NT2/D1 (cell line): ENCODE measurements around the gene PPFIBP1.

Source experiments
- YY1 ChIP-seq: IDR thresholded peaks from 2 replicates; pipeline ENCODE4 v1.6.1; 2011; ENCODE audit not compliant: insufficient read length, insufficient read depth
- ZNF274 ChIP-seq: IDR thresholded peaks from 2 replicates; pipeline ENCODE4 v1.6.1; 2011; ENCODE audit warnings: mild to moderate bottlenecking, low read depth, low read length

- TF ChIP-seq ZNF274 (no peak), YY1 (no peak)
Observed at GRCh38 chr12:27534765-27535161, 10.8 kb downstream of the PPFIBP1 start.
